Fibroblast of skin of back (primary cell): Measurements from ENCODE around the gene MRPL23.

ENCODE experiments used
- DNase-seq: peaks from one replicate; pipeline ENCODE4 v3.0.0-alpha.2; 2013

MRPL23 gene

DNA sequence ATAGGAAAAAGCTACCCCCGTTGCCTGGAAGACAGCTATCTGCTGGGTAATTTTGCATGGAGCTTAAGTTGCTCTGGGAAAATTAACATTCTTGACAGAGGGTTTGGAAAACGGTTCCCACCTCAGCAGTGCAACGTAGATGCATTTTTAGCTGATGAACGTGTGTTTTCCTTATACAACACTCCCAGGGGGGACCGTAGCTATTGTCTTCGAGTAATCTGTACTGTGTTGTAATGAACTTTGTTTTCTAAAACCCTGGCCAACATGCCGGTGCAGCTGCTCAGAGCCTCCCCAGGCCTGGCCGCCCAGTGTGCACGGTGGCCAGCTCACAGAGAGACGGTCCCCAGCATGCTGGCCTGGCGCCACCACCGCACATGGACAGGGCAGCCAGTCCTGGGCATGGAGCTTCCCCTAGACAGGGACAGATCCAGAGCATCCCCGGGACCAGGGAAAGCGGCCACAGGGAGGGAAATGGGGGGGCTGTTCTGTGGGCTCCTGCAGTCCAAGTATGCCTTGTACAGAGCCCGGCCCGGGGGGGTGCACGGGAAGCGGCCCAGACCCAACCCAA is 25.5 kb upstream of the MRPL23 start:
- DNase-seq, result peak; percentile 67

DNA sequence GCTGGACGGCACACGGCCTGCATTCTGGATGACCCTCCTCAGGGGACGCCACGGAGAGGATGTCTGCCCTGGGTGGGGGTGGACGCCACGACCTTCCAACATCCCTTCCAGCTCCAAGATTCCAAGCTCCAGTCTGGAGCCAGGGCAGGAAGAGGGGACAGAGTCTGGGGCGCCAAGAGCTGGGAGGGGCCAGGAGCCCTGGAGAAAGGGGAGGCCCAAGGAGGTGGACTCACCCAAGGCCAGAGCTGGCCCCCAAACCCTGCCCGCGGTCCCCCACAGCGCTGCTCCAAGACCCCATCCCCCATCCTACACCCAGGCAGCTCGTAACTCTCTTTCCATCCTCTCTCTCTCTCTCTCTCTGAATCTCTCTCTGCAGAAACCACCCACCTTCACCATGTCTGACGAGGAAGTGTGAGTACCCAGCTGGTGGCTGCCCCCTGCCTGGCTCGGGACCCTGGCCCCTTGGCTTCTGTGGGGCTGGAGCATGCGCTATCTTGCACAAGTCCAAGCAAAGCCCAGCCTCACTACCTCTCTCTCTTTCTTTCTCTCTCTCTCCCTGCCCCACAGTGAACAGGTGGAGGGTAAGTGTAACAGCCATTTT is 24.6 kb upstream of the MRPL23 start:
- DNase-seq, result no peak

DNA sequence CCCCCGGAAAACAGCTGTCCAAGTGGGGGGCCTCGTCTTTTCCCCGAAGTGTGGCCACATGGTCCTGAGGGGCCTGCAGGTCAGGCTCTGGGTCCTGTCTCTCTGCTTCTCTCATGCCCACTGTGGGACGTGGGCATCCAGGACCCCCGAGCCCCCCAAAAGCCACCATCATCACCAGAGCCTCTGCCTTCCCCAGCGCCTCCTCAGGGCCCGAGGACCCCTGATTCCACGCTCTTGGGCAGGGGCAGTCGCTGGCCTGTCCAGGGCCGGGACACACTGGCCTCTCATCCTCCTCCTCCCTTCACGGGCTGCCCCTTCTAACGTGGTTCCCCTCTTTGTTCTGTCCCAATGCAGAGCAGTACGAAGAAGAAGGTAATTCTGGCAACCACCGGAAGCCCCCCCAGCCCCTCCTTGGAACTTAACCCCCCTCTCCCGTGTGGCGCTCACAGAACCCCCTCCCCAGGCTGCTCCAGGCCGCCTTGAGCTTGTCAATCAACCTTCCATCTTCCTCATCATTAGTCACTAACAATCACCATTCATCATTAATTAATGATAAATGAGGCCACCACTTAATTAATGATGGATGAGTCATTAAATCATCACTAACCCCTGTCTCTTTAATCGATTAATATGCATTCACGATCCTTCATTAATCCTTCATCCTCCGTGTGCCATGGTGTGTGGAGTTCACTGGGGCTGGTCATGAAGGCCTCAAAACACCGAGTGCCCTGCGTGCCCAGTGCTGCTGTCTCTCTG is 23.8 kb upstream of the MRPL23 start:
- DNase-seq, result no peak

DNA sequence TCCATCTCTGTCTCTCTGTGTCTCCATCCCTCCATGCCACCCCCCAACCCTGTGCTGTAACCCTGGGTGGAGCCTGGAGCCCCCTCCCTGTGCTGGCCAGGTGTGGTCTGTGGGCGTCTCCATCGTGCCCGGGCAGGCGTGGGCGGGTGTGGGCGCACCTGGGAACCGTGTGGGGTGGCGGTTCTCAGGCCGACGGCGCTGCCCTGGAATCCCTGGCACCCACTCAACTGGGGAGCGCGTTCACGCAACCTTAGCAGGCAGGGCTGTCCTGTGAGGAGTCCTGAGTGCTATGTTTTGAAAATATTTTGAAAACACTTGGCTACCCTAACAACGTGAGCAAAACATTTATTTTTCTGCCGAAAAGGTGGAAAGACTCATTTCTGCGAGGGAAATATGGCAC is 23.0 kb upstream of the MRPL23 start:
- no peak for DNase-seq

DNA sequence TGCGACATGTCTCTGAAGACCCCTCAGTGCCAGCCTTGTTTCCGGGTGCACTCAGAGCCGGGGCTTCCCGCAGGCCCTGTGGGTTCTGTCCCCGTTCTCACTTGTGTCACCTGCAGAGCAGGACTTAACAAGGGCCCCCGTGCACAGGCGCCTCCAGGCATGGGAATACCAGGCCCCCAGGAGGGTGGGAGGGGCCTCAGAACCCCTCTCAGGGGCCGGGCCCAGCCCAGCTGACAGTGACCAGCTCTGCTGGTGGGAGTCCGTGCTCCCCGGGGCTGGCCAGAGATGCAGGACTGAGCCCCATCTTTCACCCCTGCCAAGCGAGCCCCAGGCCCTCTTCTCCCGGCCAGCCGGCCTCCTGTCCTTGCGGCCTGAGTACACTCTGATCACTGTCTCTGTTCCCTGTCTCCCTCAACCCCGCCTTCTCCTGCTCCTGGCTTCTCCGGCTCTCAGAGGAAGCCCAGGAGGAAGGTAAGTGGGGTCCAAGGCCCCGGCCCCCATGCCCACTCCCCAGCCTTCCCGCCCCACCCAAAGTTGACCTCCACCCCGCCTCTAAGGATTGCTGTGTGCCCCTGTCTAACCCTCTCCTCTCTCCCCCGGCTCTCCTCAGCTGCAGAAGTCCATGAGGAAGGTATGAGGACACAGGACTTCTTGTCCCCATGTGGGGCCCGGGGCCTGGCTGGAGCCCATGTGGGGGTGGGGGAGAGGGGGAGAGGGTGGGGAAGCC is 22.3 kb upstream of the MRPL23 start:
- no peak for DNase-seq

DNA sequence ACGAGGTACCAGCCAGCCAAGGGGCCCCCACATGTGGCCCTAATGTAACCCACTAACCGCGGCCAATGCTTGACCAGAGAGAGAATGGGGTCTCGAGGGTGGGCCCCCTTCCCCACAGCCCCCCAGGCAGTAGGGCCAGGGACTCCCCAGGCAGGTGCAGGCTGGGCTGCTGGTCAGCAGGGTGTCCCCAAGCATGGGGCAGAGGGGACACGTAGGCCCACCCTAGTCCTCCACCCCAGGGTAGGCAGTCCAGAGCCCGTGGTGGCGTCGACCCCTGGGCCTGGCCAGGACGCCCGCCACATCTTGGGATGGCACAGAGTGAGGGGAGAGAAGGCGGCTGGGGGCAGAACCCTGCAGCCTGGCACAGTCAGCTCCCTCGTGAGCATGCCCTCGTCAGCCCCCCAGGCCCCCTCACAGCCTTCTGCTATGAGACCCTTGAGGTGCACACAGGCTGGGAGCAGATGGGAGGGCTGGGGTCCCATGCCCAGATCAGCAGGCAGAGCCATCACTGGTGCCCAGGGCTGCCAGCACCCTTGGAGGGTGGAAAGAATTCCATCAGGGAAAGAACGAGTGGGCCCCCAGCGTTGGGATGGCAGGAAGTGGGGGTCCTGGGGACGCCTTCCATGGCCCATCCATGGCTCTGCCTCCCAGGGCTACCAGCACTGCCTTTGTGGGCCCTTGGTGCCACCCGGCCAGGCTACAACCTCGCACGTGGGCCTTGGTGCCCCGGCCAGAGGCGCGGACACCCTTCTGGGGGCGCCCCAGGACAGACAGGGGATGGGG is 21.6 kb upstream of the MRPL23 start:
- DNase-seq, result no peak

DNA sequence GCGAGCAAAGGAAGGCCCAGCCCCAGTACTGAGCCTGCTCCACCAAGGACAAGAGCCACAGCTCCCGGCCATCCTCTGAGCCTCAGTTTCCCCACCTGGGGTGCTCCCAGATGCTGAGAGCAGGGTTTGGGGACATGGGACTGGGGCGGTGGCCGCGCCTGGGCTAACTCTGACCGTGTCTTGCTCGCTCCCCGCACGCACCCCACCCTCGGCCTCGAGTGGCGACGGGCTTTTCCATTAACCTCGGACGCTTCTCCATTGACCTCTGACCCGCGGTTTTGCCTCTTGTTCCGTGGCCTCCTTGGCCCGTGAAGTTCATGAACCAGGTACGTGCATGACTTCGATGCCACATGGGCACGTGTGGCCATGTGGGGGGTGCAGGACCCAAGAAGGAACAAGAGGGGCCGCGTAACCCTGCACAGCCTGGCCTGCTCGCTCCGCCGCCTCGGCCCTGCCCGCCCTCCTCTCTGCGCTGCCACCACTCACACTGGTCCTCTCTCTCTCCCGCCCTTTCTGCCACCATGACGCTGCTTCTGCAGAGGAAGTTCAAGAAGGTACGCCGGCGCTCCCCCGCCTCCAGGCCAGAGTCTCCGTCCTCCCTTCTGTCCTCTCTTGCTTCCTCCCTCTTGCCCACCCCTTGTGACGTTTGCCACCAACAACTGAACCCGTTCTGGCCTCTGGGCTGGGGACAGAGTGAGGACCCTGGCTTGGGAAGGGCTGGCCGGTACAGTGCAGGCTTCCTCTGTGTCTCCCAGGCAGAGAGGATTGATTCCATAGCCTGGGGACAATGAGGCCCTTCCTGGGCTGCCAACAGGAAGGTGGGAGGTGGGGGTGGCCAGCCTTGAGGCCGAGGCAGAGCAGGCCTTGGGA is 20.7 kb upstream of the MRPL23 start:
- no peak for DNase-seq

DNA sequence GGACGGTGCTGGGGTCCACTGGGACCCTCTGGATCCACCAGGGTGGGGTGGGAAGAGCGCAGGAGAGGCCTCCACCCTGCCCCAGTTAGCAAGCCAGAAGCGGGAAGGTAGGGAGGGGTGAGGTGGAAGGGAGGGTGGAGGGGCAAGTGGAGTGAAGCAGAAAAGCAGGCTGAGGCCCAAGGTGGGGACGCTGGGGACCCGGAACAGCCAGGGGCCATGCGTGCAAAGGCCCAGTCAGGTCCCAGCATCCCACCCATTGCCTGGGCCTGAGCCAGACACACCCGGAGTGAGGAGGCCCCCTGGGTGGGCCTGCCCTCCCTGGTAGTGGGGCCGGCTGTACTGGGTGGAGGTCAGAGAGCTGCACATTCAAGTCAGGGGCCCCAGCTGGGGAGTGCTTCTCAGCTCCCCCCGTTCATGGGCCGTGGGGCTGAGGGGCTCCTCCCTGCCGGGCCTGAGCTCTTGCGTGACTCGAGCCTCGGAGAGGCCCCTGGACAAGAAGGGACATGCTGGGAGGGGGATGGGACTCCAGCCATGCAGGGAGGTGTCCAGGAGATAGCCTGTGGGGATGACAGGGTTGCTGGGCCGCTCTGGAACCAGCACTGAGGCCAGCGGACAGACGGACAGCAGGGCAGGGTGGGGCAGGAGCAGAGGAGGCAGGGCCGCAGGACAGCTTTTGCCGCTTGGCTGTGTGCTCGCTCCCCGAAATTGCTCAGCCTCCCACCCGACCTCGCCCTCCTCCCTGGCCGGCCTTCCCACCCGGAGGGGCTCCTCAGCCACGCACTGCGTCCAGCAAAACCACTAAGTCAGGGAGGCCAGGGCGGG is 19.9 kb upstream of the MRPL23 start:
- no peak for DNase-seq

DNA sequence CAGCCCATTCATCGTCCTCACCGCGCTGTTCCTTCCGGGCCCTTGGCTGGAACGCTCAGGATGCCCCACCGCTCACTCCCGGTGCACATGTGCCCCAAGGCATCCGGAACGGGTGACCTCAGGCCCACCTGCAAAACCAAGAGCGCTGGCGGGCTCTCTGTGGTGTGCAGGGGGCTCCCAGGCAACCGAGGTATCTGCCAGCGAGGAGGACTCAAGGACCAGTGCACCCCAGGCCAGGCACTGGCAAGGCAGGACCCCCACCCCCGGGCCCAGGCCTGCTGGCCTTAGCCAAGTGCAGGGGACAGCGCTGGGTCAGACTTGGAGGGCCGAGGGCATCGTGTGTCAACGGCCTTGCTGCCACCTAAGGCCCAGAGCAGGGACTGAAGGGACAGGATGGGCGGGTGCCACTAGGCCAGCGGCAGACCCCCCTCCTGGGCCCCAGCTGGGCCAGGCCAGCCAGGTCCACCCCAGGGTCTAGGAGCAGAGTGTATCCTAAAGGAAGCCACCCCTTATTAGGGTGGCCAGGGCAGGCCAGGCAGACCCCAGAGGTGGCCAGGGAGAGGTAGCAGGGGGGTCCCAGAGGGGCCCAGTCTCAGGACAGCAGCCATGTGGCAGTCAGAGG is 19.2 kb upstream of the MRPL23 start:
- DNase-seq, result no peak

DNA sequence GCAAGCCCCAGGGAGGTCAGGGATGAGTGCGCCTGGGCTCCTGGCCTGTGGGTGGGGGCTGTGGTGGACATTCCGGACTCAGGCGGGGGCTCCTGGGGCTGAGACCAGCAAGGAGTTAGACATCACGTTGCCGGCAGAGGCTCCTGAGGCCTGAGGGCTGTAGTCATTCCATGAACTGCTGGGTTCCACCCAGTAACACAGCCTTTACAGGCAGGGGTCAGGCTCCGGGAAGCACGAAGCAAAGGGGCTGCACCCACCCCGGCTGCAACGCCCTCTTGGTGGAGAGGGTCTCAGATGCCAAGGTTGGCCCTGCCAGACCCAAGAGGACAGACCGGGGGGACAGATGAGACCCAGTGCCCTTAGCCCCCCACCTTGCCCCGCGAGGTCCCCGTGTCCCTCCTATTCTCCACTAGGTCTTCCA is 18.7 kb upstream of the MRPL23 start:
- DNase-seq, result no peak

DNA sequence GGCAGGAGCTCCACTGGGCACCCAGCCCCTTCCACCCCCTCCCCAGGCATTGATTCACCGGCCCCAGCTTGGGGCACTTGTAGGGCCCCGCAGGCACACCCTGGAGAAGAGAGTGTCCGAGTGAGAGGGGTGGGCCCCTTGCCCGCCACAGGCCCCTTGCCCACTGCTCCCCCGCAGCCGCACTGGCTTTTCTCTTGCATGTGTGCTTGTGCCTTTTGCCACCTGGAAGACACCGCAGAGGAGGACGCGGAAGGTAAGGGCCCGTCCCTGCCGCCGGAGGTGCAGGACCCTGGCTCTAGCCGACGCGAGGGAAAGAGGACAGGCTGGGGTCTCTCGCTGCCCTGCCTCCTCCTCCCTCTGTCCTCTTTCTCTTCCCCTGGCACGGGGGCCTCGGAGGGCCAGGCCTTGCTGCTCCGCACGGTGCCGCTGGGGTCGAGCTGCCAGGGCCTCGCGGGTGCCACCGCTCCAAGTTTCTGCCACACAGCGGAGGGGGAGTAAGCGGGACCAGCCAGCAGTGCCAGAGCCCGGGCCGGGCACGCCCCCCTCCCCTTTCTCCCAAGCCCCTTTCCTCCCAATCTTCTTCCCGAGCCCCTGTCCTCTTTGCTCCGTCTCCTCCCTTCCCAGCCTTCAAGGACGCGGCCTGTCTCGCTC is 18.1 kb upstream of the MRPL23 start:
- DNase-seq, result no peak

DNA sequence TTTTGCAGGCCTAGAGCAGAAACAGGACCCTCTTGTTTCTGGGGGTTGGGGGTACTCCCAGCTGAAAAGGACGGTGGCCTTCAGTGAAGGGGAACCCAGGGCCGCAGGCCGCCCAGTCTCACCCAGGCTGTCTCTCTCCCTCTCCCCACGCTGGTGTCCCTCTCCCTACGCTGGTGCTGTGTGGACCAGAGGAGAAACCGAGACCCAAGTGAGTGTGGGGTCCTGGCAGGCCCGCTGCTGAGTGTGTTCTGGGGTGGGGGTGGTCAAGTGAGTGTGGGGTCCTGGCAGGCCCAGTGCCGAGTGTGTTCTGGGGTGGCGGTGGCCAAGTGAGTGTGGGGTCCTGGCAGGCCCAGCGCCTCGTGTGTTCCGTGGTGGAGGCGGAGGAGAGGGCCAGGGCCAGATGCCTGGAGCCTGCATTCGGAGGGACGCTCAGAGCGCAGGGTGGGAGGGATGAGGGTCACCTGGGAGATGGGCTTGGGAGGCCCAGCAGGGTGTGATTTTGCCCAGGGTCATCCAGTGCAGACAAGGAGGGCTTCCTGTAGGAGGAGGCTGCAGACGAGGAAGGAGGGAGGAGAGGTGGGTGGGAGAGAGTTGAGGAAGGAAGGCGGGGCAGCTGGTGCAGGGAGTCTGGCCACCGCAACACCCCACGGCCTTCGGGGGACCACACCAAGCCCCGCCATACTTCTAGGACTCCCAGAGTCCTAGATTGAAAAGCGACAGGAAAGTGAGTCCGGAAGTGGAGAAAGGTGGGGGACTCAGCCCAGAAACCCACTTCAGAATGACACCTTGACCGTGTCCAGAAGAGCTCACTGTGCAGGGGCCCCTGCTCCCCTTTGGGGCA is 17.3 kb upstream of the MRPL23 start:
- no peak for DNase-seq

DNA sequence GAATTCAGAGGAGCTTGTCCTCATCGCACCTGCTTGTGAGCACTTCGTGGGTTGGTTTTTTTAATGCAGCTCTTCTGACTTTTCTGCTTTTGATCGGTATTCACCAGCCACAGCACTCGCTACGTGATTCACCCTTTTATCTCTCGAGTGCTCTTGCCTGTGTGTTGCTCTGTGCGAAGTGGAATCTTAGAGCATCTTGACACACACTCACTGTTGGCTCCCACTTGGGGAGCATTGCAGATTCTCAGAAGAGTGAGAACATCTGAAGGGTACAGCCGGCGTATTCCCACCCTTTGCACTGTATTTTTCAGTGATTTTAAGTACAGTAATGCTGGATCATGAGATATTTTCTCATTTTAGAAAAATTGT is 16.7 kb upstream of the MRPL23 start:
- no peak for DNase-seq

DNA sequence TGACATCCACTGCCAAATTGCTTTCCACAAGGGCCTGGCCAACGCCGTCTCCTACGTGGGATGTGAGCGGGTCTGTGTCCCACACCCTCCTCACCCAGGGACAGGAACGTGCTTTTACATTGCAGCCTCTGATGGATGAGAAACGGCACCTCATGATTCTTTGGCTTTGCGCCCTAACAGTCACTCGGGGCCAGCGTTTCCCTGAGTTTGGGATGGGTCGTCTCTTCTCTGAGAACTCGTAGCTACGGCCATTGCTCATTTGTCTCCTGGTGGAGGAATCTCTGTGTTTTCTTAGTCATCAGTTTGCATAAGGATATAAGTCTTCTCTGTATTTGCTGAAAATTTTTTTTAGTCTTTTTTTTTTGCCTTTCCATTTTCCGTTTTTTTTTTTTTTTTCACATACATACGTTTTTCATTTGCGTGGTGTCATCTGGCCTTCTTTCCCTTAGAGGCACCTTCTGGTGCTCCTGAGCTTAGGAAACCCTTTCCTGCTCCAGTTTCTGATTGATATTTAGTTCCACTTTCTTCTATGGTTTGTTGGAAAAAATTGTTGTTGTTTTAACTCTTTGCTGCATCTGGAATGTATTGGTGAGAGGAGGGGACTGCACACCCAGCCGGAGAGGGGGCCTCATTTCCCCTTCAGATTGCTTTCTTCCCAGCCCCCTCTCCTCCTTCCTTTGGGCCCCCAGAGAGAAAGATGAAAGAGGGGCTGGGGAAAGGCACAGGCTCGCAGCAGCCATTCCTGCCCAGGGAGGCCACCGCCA is 15.6 kb upstream of the MRPL23 start:
- DNase-seq, result peak; percentile 69

DNA sequence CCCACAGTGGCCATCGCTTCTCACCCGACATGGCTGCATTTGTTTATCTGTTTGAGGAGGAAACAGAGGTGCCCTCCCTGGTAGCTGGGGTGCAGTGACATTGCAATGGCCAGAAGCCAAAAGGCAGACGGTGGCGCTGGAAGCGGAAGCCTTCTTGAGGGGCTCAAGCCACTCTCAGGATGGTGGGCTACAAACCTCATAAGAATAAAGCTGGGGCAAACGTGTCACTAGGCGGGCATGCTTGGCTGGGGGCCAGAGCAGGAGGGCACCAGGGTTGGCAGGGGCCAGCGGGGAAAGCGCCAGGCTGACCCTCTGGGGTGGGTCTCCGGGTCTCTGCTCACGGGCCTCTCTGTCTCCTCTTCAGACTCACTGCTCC is 15.0 kb upstream of the MRPL23 start:
- DNase-seq, result no peak

DNA sequence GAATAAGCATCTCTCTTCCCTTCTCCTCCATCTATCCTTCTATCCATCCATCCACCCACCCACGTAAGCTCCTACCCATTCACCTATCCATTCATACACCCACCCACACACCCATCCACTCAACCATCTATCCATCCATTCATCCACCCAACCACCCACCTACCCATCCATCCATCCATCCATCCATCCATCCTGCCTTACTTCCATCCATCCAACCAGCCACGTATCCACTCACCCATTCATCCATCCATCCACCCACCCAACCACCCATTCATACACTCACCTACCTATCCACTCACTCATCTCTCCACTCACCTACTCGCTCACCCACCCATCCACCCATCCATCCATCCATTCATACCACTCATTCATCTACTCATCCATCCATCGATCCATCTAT is 14.5 kb upstream of the MRPL23 start:
- DNase-seq, result no peak

DNA sequence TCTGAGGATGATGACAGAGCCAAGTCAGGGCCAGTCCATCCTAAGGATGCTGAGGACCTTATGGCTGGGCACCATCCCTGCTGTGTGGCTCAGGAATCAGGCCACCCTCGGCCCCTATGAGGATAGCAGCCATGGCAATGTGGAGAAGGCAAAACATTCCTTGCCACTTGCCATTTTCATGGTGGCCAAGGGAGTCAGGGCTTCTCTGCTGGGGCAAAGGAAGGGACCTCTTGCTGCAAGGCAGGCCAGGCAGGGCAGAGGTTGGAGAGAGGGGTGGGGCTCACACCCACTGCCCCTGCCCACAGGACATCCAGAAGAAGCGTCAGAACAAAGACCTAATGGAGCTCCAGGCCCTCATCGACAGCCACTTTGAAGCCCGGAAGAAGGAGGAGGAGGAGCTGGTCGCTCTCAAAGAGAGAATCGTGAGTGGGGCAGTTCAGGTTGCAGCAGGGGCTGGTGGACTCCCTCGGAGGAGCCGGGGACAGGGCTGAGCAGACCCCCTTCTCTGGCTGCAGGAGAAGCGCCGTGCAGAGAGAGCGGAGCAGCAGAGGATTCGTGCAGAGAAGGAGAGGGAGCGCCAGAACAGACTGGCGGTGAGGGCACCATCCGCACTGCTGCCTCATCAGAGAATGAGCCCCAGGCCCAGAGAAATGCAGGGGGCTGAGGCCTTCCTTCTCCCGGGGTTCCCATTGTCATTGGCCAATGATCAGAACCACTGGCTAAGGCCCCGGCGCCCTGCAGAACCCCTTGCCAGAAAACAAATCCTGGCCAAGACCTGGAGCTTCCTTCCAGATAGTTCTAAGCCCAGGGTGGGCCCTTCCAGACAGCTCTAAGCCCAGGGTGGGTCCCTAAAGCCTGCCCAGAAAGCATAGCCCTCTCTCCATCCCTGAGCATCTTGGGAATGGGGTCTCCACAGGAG is 13.5 kb upstream of the MRPL23 start:
- DNase-seq, result no peak
